ENCODE results near the gene PTF1A. TPM values are rescaled to one million over a fixed set of nuclear protein-coding genes. Genes with fewer than 3 reads are reported as not detected.

Gene PTF1A
- total RNA-seq, 4 donors from 2014 or later = not detected

GRCh38 chr10:23189024-23189423 lies 3.1 kb upstream of the PTF1A start:
- H3K4me3 ChIP-seq (ENCODE audit: low read depth, poor library complexity, severe bottlenecking) = no peak overlapping the region
- WGBS, 2 donors = 18 to 23% methylated on average over 5 of the region's 5 CpGs
- DNase-seq (ENCODE audit: low spot score in 2 of 2) = no peak
- TF ChIP-seq POLR2A (IDR thresholded peaks at IDR 0.05) (no peak), CTCF (IDR thresholded peaks at IDR 0.05) (no peak)
- intact Hi-C loops (cut with DNase I; ENCODE audit: low total_unique reads) = no loop called here

- intact Hi-C loops (cut with DNase I; ENCODE audit: low total_unique reads) = no loop called here
- WGBS, 2 donors = 2% methylated on average over 36 of the region's 36 CpGs
- no peak overlapping the region for H3K4me3 ChIP-seq (ENCODE audit: low read depth, poor library complexity, severe bottlenecking)
- TF ChIP-seq CTCF (IDR thresholded peaks at IDR 0.05) (no peak), POLR2A (IDR thresholded peaks at IDR 0.05) (no peak)
- DNase-seq (ENCODE audit: low spot score in 2 of 2) = no peak
Measured at GRCh38 chr10:23190872-23191763, 994 bp upstream of the PTF1A start.

DNA sequence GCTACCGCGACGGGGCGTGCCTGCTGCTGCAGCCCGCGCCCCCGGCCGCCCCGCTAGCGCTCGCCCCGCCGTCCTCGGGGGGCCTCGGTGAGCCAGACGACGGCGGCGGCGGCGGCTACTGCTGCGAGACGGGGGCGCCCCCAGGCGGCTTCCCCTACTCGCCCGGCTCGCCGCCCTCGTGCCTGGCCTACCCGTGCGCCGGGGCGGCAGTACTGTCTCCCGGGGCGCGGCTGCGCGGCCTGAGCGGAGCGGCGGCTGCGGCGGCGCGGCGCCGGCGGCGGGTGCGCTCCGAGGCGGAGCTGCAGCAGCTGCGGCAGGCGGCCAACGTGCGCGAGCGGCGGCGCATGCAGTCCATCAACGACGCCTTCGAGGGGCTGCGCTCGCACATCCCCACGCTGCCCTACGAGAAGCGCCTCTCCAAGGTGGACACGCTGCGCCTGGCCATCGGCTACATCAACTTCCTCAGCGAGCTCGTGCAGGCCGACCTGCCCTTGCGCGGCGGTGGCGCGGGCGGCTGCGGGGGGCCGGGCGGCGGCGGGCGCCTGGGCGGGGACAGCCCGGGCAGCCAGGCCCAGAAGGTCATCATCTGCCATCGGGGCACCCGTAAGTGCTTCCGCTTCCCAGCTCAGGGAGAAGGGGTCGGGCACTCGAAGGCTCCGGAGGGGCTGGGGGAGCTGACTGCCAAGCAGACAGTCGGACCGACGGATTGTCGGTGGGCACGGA lies 761 bp downstream of the PTF1A start:
- no peak for DNase-seq (ENCODE audit: low spot score in 2 of 2)
- intact Hi-C loops (cut with DNase I; ENCODE audit: low total_unique reads) = no loop called here
- WGBS, 2 donors = 4% methylated on average over 26 to 44 of the region's 100 CpGs
- TF ChIP-seq CTCF (IDR thresholded peaks at IDR 0.05) (no peak), POLR2A (IDR thresholded peaks at IDR 0.05) (no peak)
- H3K4me3 ChIP-seq (ENCODE audit: low read depth, poor library complexity, severe bottlenecking) = no peak overlapping the region

DNA sequence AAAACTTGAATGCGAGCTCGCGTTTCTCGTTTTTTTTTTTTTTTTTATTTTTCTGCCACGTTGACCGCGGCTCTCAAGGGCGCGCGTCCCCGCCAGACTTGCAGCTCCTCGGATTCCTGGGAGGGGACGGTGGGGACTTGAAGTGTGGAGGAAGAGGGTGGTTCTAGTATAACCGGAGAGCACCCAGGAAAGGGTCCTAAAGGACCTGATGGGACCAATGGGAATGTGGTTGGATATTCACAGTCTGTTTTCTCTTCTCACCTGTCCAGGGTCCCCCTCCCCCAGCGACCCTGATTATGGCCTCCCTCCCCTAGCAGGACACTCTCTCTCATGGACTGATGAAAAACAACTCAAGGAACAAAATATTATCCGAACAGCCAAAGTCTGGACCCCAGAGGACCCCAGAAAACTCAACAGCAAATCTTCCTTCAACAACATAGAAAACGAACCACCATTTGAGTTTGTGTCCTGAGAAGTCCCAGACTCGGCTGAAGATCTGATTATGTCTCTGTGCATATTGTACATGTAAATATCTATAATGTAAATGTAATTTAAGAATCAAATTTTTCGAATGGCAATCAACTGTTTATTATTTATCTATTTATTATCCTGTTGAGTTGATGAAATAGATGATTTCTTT lies 1.4 kb downstream of the PTF1A start:
- H3K4me3 ChIP-seq (ENCODE audit: low read depth, poor library complexity, severe bottlenecking) = no peak overlapping the region
- DNase-seq (ENCODE audit: low spot score in 2 of 2) = no peak
- 4 to 5% methylated on average over 19 of the region's 19 CpGs for WGBS, 2 donors
- intact Hi-C loops (cut with DNase I; ENCODE audit: low total_unique reads) = no loop called here
- TF ChIP-seq CTCF (IDR thresholded peaks at IDR 0.05) = no peak
- TF ChIP-seq POLR2A (IDR thresholded peaks at IDR 0.05) = no peak

DNA sequence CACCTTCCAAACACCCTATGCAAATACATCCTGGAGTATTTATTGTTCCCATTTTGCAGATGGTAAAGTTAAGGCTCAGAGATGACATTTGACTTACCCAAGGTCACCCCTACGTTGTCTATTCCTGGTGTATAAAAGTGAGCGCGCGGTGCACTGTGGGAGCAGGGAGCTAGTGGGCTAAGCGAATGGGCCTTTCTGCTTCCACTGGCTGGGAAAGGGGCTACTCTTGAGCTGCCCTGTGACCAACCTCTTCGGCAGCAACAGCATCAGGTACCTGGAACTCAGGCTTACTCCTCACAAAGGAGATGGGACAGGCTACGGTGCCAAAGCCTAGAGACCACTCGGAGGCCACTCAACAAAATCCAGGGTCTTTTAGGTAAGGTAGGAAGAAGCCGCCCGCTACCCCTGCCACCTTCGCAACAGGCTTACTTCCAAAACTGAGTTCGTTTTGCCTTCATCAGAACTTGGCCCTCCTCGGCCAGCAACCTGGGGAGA lies 2.4 kb downstream of the PTF1A start:
- 8 to 10% methylated on average over 12 to 13 of the region's 13 CpGs for WGBS, 2 donors
- H3K4me3 ChIP-seq (ENCODE audit: low read depth, poor library complexity, severe bottlenecking) = no peak overlapping the region
- intact Hi-C loops (cut with DNase I; ENCODE audit: low total_unique reads) = no loop called here
- DNase-seq (ENCODE audit: low spot score in 2 of 2) = no peak
- TF ChIP-seq CTCF (IDR thresholded peaks at IDR 0.05) (no peak), POLR2A (IDR thresholded peaks at IDR 0.05) (no peak)

Data from lower leg skin (tissue), 4 donors.